Astrocyte of the spinal cord (primary cell): ENCODE data around the gene SPEG.

Source experiments
- DNase-seq: peaks from one replicate; pipeline ENCODE4 v3.0.0; 2011; ENCODE audit warnings: low read depth, low spot score
- H3K4me3 ChIP-seq: 2 replicates; pipeline ENCODE4 v1.5.1; 2011; ENCODE audit warnings: low read depth, mild to moderate bottlenecking, low read length, moderate library complexity
- in situ Hi-C: cut with HindIII; loops from 2 replicates; pipeline ENCODE4 v1.10.0; 2017; ENCODE audit warnings: low sequenced_read_pairs
- TF ChIP-seq, protein P1 (sequence below): IDR thresholded peaks from 2 replicates; pipeline ENCODE4 v1.5.1; 2012; ENCODE audit warnings: low read depth, mild to moderate bottlenecking, low read length, inconsistent platforms

SPEG gene

DNA sequence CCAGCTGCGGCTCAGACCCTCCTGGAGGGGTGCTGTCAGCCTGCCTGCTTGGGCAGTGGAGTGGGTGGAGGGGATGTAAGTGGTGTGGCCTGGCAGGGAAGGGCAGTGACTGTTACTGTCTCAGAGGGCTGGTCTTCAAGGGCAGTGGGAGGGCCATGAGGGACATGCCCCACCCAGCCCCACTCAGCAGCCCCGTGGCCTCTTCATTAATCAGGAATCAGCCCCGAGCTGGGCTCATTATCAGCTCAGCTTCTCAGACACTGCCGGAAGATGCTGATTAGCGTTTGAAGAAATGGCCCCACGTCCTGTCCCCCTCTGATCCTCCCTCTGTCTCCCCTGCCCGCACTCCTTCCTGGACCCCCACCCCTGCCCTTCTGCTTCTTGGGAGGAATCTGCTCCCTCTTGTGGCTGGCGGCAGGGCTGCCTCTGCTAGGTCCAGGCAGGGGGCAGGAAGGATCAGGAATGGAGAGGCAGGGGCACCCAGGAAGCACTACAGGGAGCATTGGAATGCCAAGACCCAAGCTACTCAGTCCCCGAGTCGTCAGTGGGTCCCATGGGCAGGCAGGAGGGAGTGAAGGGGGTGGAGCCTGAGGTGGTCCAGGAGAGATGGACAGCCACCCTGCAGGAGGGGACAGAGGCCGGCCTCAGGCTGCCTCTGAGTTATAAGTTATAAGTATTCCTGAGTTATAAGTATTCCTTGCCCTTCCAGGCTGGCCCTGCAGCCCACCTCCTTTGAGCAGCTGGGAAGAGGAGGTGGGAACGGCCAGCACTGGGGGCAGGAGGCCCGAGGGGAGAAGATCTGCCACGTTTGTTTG lies 86.6 kb downstream of the SPEG start:
- no peak overlapping the region for H3K4me3 ChIP-seq
- peak; percentile 36 for DNase-seq
- TF ChIP-seq, protein P1, sequence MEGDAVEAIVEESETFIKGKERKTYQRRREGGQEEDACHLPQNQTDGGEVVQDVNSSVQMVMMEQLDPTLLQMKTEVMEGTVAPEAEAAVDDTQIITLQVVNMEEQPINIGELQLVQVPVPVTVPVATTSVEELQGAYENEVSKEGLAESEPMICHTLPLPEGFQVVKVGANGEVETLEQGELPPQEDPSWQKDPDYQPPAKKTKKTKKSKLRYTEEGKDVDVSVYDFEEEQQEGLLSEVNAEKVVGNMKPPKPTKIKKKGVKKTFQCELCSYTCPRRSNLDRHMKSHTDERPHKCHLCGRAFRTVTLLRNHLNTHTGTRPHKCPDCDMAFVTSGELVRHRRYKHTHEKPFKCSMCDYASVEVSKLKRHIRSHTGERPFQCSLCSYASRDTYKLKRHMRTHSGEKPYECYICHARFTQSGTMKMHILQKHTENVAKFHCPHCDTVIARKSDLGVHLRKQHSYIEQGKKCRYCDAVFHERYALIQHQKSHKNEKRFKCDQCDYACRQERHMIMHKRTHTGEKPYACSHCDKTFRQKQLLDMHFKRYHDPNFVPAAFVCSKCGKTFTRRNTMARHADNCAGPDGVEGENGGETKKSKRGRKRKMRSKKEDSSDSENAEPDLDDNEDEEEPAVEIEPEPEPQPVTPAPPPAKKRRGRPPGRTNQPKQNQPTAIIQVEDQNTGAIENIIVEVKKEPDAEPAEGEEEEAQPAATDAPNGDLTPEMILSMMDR: peak; percentile 92
- in situ Hi-C loops: no loop called here

DNA sequence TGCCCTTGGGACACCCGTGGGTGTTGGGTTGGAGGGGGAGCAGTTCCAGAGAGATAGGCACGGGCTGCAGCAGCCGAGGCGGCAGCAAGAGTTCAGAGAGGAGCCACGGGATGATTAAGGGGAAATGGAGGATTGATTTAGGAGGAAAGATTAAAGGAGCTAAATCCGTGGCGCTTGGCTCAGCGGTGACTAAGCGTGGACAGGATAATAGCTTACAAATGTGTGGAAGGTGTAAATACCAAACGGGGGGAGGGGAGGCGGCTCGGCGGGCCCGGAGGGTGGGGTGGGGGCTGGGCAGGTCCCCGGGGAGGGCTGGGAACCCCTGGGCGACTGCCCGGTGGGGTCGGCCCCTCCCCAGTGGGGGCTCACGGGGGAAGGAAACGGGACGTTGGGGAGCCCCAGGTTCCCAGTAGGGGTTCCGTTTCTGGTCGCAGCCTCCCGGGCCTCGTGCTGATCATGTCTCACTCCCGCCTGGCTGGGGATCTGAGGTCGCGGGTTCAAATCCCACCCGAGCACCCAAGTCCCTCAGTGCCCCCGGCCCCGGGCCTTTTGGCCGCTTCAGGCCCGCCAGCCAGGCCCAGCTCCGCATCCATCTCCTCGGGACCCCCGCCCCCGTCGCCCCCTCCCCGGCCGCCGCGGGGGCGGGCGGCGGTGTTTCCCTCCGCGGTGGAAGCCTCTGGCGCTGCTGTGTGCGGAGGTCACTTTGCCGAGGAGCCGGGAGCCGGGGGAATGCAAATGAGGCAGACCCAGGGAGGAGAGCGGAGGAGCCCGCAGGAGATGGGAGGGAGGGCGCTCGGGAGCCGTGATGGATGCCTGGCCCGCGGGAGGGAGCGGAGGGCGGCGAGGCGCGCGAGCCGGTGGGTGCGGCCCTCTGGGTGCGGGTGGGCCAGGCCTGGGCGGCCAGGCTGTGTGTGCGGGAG lies 87.7 kb downstream of the SPEG start:
- in situ Hi-C loops: no loop called here
- H3K4me3 ChIP-seq: peak overlapping the region; percentile 5
- peak; percentile 56 for DNase-seq
- TF ChIP-seq, protein P1: peak; percentile 1

DNA sequence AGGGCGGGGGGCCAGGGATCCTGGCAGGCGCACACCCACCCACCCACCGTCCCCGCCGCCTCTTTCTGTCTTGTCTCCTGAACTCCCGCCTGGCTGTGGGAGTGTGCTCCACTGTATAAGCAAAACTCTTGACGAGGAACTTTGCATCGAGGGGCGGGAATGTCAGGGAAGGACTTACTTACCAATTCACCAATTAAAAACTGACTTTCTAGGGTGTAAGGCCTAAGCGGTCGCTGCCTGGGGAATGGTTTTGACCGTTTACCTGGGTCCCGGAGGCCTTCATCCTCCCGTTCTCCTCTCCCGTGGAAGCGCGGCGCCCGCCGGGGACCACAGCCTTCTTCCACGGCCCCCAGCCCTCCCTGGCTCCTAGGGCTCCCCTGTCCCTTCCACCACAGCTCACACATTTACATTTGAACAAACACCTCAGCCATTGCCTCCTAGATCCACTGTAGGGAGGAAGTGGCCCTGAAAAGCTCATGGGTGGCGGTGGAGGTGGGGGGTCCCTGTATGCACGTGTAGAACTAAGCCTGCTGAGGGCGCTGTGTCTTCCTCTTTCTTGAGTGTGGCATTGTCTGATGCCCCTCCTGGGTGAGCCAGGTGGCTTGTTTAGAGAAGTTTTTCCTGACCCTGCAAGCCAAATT lies 88.5 kb downstream of the SPEG start:
- no peak overlapping the region for H3K4me3 ChIP-seq
- no peak for DNase-seq
- TF ChIP-seq, protein P1: peak; percentile 8
- in situ Hi-C loops: no loop called here

DNA sequence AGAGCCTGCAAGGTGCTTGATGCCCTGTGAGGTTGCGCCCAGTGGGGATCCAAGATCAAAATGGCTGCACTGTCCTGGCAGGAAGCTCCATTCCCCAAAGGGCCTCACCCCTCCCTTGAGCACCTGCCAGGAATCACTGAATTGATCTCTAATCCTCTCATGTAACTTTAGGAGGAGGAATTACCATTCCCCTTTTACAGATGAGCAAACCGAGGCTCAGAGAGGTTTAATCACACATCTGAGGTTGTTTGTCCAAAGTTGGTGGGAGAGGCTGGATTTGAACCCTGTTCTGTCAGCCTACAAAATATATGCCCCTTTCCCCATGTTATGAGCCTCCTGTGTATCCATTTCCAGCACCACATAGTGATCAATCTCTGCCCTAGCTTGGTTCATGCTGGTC lies 90.2 kb downstream of the SPEG start:
- in situ Hi-C loops: no loop called here
- no peak overlapping the region for H3K4me3 ChIP-seq
- TF ChIP-seq, protein P1: no peak
- no peak for DNase-seq

DNA sequence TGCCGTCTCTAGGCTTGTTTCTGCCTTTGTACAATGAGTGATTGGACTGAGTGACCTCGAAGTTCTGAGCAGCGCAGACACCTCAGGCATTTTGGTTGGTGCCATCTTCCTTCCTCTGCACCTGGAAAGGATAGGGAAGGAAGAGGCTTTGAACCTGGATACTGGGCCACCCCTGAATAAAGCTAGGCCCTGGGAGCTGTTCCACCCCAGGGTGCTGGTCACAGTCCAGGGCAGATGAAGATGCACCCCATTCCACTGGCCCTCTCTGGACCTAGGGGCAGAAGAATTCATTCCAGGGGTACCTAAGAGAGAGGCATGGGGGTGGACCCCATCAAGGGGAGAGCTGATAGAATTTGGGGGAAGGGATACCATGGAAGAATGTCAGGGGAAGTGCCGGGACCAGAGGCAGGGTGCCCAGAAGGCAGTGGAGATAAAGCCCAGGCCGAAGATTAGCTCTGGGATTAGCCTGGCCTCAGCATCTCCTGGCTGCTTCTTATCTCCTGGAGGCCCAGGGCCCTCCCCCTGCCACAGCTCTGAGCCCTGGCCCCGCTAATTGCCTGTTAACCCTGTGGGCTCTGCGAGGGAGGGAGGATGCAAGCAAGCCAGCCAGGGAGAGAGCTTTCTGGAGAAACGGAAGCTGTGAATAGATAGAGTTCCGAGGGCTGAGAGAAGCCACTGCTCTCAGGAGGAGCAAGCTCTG lies 91.0 kb downstream of the SPEG start:
- in situ Hi-C loops: no loop called here
- TF ChIP-seq, protein P1: no peak
- no peak for DNase-seq
- H3K4me3 ChIP-seq: no peak overlapping the region
